AG09309 (cell line): Measurements from ENCODE around the gene PGPEP1.
"Not testable (repeated sequence)": the region's sequence is repeated elsewhere in the genome, so short reads cannot be mapped to it uniquely, and the experiment has no call there.

ENCODE experiments used
- DNase-seq: peaks from one replicate; pipeline ENCODE4 v3.0.0-alpha.2; 2010; ENCODE audit warnings: low read depth
- H3K4me3 ChIP-seq: 2 replicates; pipeline ENCODE4 v1.5.1; 2011; ENCODE audit warnings: mild to moderate bottlenecking, low read depth, low read length, moderate library complexity; ENCODE audit not compliant: control insufficient read depth
- TF ChIP-seq, protein P1 (sequence below): IDR thresholded peaks from 2 replicates; pipeline ENCODE4 v1.5.1; 2011; ENCODE audit warnings: mild to moderate bottlenecking, low read depth, low read length, inconsistent platforms; ENCODE audit not compliant: insufficient read depth, control insufficient read depth; ENCODE audit errors: missing control alignments

PGPEP1 gene

DNA sequence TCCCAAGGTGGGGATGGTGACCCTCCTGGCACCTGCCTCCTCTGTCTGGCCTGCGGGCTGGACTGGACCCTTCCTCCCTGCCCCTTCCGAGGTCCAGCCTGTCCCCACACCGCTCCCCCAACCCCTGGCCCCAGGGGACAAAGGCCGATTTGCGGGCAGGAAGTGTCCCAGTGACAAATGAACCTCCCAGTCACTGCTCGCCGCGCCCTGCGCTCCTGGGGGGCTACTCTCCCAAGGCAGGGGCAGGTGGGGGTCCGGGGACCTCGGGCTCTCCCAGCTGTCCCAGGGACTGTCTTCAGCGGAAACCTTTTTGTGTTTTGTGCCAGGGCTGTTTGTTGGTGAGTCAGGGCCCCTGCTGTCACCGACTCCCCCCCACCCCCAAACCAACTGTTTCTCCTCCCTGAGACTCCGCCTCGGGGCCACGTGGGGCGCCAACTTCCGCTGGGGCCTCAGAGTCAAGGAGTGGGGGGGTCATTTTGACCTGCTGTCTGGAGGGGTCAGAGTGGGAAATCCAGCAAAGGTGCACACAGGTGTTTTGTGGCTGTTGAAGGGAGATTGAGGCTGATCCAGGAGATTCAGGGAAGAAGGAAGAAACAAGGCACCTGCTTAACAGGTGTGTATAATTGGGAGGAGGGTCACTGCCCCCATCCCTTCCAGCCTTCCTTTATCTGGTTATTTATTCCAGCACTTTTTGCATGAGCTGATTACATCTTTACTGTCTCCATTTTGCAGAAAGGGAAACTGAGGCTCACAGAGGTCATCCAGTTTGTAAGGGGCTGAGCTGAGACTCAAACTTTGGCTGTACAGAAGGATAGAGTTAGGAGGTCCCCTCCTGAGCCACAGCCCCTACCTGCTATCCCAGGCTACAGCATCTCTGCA lies 831 bp downstream of the PGPEP1 start:
- no peak for DNase-seq
- peak overlapping the region; percentile 76 for H3K4me3 ChIP-seq
- TF ChIP-seq, protein P1, sequence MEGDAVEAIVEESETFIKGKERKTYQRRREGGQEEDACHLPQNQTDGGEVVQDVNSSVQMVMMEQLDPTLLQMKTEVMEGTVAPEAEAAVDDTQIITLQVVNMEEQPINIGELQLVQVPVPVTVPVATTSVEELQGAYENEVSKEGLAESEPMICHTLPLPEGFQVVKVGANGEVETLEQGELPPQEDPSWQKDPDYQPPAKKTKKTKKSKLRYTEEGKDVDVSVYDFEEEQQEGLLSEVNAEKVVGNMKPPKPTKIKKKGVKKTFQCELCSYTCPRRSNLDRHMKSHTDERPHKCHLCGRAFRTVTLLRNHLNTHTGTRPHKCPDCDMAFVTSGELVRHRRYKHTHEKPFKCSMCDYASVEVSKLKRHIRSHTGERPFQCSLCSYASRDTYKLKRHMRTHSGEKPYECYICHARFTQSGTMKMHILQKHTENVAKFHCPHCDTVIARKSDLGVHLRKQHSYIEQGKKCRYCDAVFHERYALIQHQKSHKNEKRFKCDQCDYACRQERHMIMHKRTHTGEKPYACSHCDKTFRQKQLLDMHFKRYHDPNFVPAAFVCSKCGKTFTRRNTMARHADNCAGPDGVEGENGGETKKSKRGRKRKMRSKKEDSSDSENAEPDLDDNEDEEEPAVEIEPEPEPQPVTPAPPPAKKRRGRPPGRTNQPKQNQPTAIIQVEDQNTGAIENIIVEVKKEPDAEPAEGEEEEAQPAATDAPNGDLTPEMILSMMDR: no peak

DNA sequence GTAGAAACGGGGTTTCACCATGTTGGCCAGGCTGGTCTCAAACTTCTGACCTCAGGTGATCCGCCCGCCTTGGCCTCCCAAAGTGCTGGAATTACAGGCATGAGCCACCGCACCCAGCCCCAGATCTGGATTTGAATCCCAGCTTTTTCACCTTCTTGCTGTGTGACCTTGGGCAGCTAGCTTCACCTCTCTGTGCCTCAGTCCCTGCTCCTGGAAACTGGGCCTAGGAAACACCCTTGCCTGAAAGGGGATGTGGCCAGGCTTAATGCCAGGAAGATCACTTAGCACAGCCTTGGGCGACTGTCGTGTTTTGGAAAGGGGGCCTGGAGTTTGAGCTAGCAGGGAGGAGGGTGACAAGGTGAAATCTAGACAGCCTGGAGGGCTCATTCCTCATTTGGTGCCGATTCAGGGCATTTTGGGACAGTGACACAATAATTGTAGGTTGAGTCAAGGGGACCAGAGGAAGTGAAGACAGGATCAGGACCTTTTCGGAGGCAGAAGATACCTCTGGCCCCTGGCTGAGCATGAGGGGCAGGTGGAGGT lies 1.8 kb downstream of the PGPEP1 start:
- no peak overlapping the region for H3K4me3 ChIP-seq
- TF ChIP-seq, protein P1: no peak
- no peak for DNase-seq

DNA sequence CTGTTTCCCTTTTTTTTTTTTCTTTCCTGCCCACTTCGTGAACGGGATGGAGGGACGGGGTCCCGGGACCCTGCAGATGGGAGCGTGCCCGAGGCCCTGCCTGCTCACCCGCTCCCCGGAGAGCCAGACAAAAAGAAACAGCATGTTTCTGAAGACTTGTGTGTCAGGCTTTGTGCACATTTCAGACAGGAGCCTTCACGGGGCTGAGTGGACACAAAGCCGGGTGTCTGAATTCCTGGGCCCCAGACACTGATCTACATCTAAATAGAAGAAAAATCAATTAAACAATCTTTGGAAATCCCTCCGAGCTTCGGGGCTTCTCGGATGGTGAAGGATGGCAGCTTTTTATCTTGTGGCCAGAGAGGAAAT lies 4.2 kb downstream of the PGPEP1 start:
- no peak for DNase-seq
- H3K4me3 ChIP-seq: no peak overlapping the region
- TF ChIP-seq, protein P1: no peak

DNA sequence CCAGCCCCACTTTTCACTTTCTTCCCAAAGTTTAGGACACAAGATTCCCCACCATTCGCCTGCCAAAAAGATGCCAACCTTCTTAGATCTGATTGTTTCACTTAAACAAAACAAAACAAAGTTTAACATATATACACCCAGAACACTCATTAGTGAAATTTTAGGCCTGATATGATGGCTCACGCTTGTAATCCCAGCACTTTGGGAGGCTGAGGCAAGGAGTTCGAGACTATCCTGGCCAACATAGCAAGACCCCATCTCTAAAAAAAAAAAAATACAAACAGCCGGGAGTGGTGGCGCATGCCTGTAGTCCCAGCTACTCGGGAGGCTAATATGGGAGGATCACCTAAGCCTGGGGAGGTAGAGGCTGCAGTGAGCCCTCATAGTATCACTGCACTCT lies 4.9 kb downstream of the PGPEP1 start:
- TF ChIP-seq, protein P1: no peak
- DNase-seq: no peak
- no peak overlapping the region for H3K4me3 ChIP-seq

DNA sequence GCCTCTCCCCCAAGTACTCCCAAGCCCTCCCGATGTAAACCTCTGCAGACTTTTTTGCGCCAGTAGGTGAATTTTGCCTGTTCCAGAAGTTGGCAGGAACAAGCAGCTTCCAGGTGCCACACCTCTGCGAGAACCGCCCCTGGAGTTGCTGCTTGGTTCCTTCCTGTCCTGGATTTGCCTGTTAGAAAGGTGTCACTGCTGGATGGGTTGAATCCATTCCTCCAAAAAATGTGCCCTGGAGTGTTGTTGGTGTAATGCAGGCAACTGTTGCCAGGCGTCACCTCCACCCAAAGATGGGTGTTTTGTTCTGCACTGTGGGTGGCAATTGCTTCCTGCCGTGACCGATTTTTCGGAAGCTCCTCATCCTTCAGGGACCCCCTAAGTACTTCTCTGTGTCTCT lies 5.7 kb downstream of the PGPEP1 start:
- H3K4me3 ChIP-seq: no peak overlapping the region
- no peak for DNase-seq
- TF ChIP-seq, protein P1: no peak

DNA sequence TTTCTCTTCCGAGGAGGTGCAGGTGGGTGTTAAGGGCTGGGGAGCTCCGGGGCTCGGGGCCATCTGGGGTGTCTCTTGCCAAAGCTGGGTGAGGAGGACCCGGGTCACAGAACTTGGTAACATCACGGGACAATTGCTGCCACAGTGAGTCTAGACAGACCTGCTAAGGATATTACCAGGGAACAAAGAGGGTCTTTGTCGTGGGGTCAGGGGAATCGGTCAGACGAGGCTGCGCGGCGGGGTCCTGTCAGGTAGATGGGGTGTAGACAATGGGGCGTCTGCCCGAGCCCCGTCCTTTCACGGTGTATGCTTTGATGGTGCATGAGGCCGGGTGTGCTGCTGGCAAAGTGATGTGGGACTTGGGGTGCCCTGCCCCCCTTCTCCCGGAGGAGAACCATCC lies 7.8 kb downstream of the PGPEP1 start:
- TF ChIP-seq, protein P1: no peak
- DNase-seq: no peak
- H3K4me3 ChIP-seq: no peak overlapping the region

DNA sequence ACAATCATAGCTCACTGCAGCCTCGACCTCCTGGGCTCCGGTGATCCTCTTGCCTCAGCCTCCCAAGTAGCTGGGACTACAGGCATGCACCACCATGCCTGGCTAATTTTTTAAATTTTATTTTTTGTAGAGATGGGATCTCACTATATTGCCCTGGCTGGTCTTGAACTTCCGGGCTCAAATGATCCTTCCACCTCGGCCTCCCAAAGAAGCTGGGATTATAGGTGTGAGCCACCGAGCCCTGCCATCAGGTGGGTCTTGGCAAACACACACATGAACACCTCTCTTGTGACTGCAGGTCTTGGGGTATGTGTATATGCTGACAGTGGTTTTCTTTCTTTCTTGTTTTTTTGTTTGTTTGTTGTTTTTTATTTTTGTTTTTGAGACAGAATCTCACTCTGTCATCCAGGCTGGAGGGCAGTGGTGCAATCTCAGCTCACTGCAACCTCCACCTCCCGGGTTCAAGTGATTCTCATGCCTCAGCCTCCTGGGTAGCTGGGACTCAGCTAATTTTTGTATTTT lies 8.5 kb downstream of the PGPEP1 start:
- not testable (repeated sequence) for H3K4me3 ChIP-seq, DNase-seq
